Measurements from ENCODE around the gene CAMKK1.
"Not testable (repeated sequence)": the region's sequence is repeated elsewhere in the genome, so short reads cannot be mapped to it uniquely, and the experiment has no call there.

CAMKK1 gene

GRCh38 chr17:3873862-3874261 is 19.0 kb downstream of the CAMKK1 start:
- DNase-seq = no peak

- DNase-seq = peak; percentile 17
These were observed 22.0 kb downstream of the CAMKK1 start for GRCh38 chr17:3870871-3871306.

GRCh38 chr17:3867606-3868005 is 25.2 kb downstream of the CAMKK1 start:
- DNase-seq = no peak

GRCh38 chr17:3867106-3867505 is 25.7 kb downstream of the CAMKK1 start:
- DNase-seq = no peak

- DNase-seq = no peak
These were observed 26.6 kb downstream of the CAMKK1 start for GRCh38 chr17:3866276-3866675.

- DNase-seq = no peak
These were observed 27.7 kb downstream of the CAMKK1 start for GRCh38 chr17:3865176-3865575.

GRCh38 chr17:3864534-3864933 is 28.3 kb downstream of the CAMKK1 start:
- DNase-seq = no peak

- no peak for DNase-seq
These were observed 30.8 kb downstream of the CAMKK1 start for GRCh38 chr17:3861761-3862681.

GRCh38 chr17:3860939-3861700 is 31.7 kb downstream of the CAMKK1 start:
- no peak for DNase-seq

GRCh38 chr17:3859940-3860339 is 32.9 kb downstream of the CAMKK1 start:
- DNase-seq = no peak

- no peak for DNase-seq
These were observed 35.4 kb downstream of the CAMKK1 start for GRCh38 chr17:3857261-3858105.

GRCh38 chr17:3854204-3854603 is 38.6 kb downstream of the CAMKK1 start:
- not testable (repeated sequence) for DNase-seq

- DNase-seq = no peak
These were observed 40.3 kb downstream of the CAMKK1 start for GRCh38 chr17:3852561-3852960.

- DNase-seq = no peak
These were observed 41.3 kb downstream of the CAMKK1 start for GRCh38 chr17:3851461-3852100.

GRCh38 chr17:3848229-3848835 is 44.5 kb downstream of the CAMKK1 start:
- no peak for DNase-seq

- no peak for DNase-seq
These were observed 45.6 kb downstream of the CAMKK1 start for GRCh38 chr17:3847165-3847670.

- no peak for DNase-seq
These were observed 46.3 kb downstream of the CAMKK1 start for GRCh38 chr17:3846437-3847164.

- DNase-seq = peak; percentile 91
These were observed 47.0 kb downstream of the CAMKK1 start, which contains the start of gene NCBP3 for GRCh38 chr17:3845621-3846436. NCBP3 (minus strand) TSS chr17:3846246; CDS start chr17:3846223, 23 bp downstream.

GRCh38 chr17:3845291-3845620 is 47.6 kb downstream of the CAMKK1 start:
- no peak for DNase-seq

GRCh38 chr17:3844556-3844955 is 48.3 kb downstream of the CAMKK1 start:
- DNase-seq = not testable (repeated sequence)

All from fibroblast of upper back skin (primary cell).